ENCODE measurements around the gene EDIL3. TPM values are rescaled to one million over a fixed set of nuclear protein-coding genes. Genes with fewer than 3 reads are reported as not detected.
"Not testable (repeated sequence)": the region's sequence is repeated elsewhere in the genome, so short reads cannot be mapped to it uniquely, and the experiment has no call there.

Gene EDIL3
- total and polyA plus RNA-seq, 5 donors from 2014 or later = not detected

DNA sequence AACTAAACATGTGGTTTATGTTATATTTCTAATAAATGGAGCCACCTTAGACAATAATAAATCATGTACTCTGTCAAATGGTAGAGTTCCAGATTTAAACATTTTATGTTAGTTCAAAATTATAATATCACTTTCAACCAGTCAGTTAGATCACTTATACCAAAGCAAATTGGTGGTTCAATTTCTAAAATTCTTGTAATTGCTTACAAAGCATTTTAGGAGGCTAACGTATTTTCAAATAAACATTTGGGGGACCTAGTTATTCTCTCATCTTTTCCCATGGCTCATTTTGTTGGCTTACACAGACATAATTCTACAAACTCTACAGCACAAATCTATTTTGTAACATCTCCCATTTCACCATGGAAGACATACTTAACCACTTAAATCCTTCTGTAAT, 39.9 kb downstream of the EDIL3 start:
- ATAC-seq (ENCODE audit: low read depth in 2 of 2) (no peak), DNase-seq (no peak)
- Mint-ChIP-seq H3K4me1 (no peaks in the 10 kb centered on the region), H3K27ac (no peak overlapping the region), H3K36me3 (no peaks in the 10 kb centered on the region), H3K27me3 (no peaks in the 10 kb centered on the region), H3K9me3 (peaks cover 0 to 7% (median 1%) of the 10 kb centered on the region in 7 donors), H3K4me3 (no peak overlapping the region)
- H3K36me3 ChIP-seq (ENCODE audit: control insufficient read depth, insufficient read depth, low read length) = no peaks in the 10 kb centered on the region
- H3K27me3 ChIP-seq (ENCODE audit: control insufficient read depth, insufficient read depth, low read length) = no peaks in the 10 kb centered on the region
- no peaks in the 10 kb centered on the region for H3K9me3 ChIP-seq (ENCODE audit: control insufficient read depth in 2 of 2, low read length in 2 of 2)
- no peak overlapping the region for H3K27ac ChIP-seq (ENCODE audit: insufficient read depth, low read length, poor library complexity, severe bottlenecking)
- H3K4me3 ChIP-seq (ENCODE audit: low read depth, low read length) = no peak overlapping the region
- H3K4me1 ChIP-seq (ENCODE audit: control insufficient read depth, insufficient read depth, low read length, poor library complexity, severe bottlenecking) = no peaks in the 10 kb centered on the region

DNA sequence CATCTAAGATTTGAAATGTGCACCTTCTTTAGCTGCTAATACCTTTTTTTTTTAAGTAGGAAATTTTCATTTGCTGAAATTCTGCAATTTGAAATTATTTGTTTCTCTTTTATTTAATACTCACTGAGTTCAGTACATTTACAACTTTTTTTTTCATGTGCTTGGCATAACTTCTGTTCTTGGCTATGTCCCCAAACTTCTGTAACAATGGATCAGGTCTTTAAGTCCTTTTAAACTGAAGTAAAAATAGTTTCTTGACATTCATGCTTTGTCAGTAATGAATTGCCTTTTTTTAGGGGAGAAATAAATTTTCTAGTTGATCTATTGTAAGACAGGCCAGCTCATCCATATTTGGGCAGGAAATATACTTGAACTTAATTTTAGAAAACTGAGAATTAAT, 41.5 kb downstream of the EDIL3 start:
- Mint-ChIP-seq H3K27ac (no peak overlapping the region), H3K4me3 (no peak overlapping the region), H3K9me3 (peaks cover 0 to 6% (median 1%) of the 10 kb centered on the region in 7 donors), H3K4me1 (no peaks in the 10 kb centered on the region), H3K36me3 (no peaks in the 10 kb centered on the region), H3K27me3 (no peaks in the 10 kb centered on the region)
- Histone ChIP-seq H3K36me3 (ENCODE audit: control insufficient read depth, insufficient read depth, low read length) (no peaks in the 10 kb centered on the region), H3K27me3 (ENCODE audit: control insufficient read depth, insufficient read depth, low read length) (no peaks in the 10 kb centered on the region), H3K4me3 (ENCODE audit: low read depth, low read length) (no peak overlapping the region), H3K4me1 (ENCODE audit: control insufficient read depth, insufficient read depth, low read length, poor library complexity, severe bottlenecking) (no peaks in the 10 kb centered on the region), H3K9me3 (ENCODE audit: control insufficient read depth in 2 of 2, low read length in 2 of 2) (no peaks in the 10 kb centered on the region), H3K27ac (ENCODE audit: insufficient read depth, low read length, poor library complexity, severe bottlenecking) (no peak overlapping the region)
- DNase-seq (no peak), ATAC-seq (ENCODE audit: low read depth in 2 of 2) (no peak)

DNA sequence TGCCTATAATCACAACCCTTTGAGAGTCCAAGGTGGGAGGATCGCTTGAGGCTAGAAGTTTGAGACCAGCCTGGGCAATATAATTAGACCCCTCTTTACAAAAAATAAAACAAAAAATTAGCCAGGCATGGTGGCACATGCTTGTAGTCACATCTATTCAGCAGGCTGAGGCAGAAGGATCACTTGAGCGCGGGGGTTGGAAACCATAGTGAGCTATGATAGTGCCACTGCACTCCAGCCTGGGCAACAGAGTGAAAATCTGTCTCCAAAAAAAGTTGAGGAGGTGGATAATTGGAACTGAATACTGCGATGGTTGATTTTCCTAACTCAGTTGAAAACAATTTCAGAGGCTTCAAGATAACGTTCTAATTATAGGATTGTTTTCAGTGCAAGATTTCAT, 52.6 kb downstream of the EDIL3 start:
- H3K4me3 Mint-ChIP-seq = no peak overlapping the region
- H3K9me3 ChIP-seq (ENCODE audit: control insufficient read depth in 2 of 2, low read length in 2 of 2) = peaks cover 0 to 3% of the 10 kb centered on the region in 2 experiments
- no peaks in the 10 kb centered on the region for H3K36me3 ChIP-seq (ENCODE audit: control insufficient read depth, insufficient read depth, low read length)
- peaks cover 0 to 2% (median 0%) of the 10 kb centered on the region in 4 donors for H3K4me1 Mint-ChIP-seq
- H3K4me1 ChIP-seq (ENCODE audit: control insufficient read depth, insufficient read depth, low read length, poor library complexity, severe bottlenecking) = no peaks in the 10 kb centered on the region
- ATAC-seq (ENCODE audit: low read depth in 2 of 2) (no peak), DNase-seq (no peak)
- H3K27ac Mint-ChIP-seq = no peak overlapping the region
- no peaks in the 10 kb centered on the region for H3K27me3 Mint-ChIP-seq
- no peak overlapping the region for H3K27ac ChIP-seq (ENCODE audit: insufficient read depth, low read length, poor library complexity, severe bottlenecking)
- H3K9me3 Mint-ChIP-seq = peaks cover 1 to 13% (median 3%) of the 10 kb centered on the region in 7 donors
- H3K27me3 ChIP-seq (ENCODE audit: control insufficient read depth, insufficient read depth, low read length) = no peaks in the 10 kb centered on the region
- no peaks in the 10 kb centered on the region for H3K36me3 Mint-ChIP-seq
- H3K4me3 ChIP-seq (ENCODE audit: low read depth, low read length) = no peak overlapping the region

DNA sequence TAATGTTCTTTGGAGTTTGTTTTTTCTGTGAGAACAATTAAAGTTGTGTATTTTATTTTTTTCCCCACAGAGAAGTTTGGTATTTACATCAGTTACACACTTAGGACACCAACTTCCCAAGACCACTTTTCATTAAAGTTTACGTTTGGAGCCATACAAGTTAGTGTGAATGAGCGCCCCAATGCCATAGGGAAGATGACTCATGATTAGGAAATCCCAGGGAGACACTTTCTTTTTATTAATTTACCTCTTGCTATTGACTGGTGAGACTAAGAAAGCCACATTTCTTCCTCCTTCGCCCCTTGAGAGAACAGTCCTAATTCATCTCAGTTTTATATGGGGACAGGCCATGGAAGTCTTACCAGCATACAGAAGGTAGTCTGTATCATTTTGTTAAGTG, 57.1 kb downstream of the EDIL3 start:
- H3K9me3 ChIP-seq (ENCODE audit: control insufficient read depth in 2 of 2, low read length in 2 of 2) = peaks cover 0 to 3% of the 10 kb centered on the region in 2 experiments

DNA sequence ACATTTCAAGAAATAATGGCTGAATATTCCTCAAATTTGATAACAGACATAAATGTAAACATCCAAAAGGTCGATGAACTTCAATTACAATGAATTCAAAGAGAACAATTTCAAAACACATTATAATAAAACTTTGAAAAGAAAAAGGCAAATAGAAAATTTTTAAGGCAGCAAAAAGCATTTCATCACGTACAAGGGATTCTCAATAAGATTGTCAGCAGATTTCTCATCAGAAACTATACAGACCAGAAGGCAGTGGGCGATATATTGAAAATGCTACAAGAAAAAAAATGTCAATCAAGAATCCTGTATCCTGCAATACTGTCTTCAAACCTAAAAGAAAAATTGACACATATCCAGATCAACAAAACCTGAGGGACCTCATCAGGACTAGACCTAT, 62.0 kb downstream of the EDIL3 start:
- no peaks in the 10 kb centered on the region for H3K4me1 ChIP-seq (ENCODE audit: control insufficient read depth, insufficient read depth, low read length, poor library complexity, severe bottlenecking)
- ATAC-seq (ENCODE audit: low read depth in 2 of 2) = no peak
- H3K27ac ChIP-seq (ENCODE audit: insufficient read depth, low read length, poor library complexity, severe bottlenecking) = no peak overlapping the region
- no peak overlapping the region for H3K4me3 ChIP-seq (ENCODE audit: low read depth, low read length)
- H3K36me3 ChIP-seq (ENCODE audit: control insufficient read depth, insufficient read depth, low read length) = no peaks in the 10 kb centered on the region
- H3K9me3 ChIP-seq (ENCODE audit: control insufficient read depth in 2 of 2, low read length in 2 of 2) = peaks cover 0 to 4% of the 10 kb centered on the region in 2 experiments
- Mint-ChIP-seq H3K27me3 (no peaks in the 10 kb centered on the region), H3K4me3 (no peak overlapping the region), H3K36me3 (no peaks in the 10 kb centered on the region), H3K9me3 (peaks cover 4 to 42% (median 7%) of the 10 kb centered on the region in 7 donors), H3K27ac (no peak overlapping the region), H3K4me1 (no peaks in the 10 kb centered on the region)
- no peaks in the 10 kb centered on the region for H3K27me3 ChIP-seq (ENCODE audit: control insufficient read depth, insufficient read depth, low read length)
- no peak for DNase-seq

More for the DNA sequence above, 57.1 kb downstream of the EDIL3 start:
- DNase-seq (no peak), ATAC-seq (ENCODE audit: low read depth in 2 of 2) (no peak)
- Histone ChIP-seq H3K4me3 (ENCODE audit: low read depth, low read length) (no peak overlapping the region), H3K36me3 (ENCODE audit: control insufficient read depth, insufficient read depth, low read length) (no peaks in the 10 kb centered on the region), H3K27me3 (ENCODE audit: control insufficient read depth, insufficient read depth, low read length) (no peaks in the 10 kb centered on the region), H3K4me1 (ENCODE audit: control insufficient read depth, insufficient read depth, low read length, poor library complexity, severe bottlenecking) (no peaks in the 10 kb centered on the region), H3K27ac (ENCODE audit: insufficient read depth, low read length, poor library complexity, severe bottlenecking) (no peak overlapping the region)
- H3K27me3 Mint-ChIP-seq = no peaks in the 10 kb centered on the region
- no peaks in the 10 kb centered on the region for H3K36me3 Mint-ChIP-seq
- H3K27ac Mint-ChIP-seq = no peak overlapping the region
- no peaks in the 10 kb centered on the region for H3K4me1 Mint-ChIP-seq
- no peak overlapping the region for H3K4me3 Mint-ChIP-seq
- H3K9me3 Mint-ChIP-seq = peaks cover 0 to 13% (median 2%) of the 10 kb centered on the region in 7 donors

DNA sequence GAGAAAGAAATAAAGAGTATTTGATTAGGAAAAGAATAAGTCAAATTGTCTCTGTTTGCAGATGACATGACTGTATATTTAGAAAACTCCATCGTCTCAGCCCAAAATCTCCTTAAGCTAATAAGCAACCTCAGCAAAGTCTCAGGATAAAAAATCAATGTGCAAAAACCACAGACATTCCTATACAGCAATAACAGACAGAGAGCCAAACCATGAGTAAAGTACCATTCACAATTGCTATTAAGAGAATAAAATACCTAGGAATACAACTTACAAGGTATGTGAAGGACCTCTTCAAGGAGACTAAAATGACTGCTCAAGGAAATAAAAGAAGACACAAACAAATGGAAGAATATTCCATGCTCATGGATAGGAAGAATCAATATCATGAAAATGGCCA, 66.9 kb downstream of the EDIL3 start:
- not testable (repeated sequence) for H3K4me1 Mint-ChIP-seq; H3K9me3 ChIP-seq (ENCODE audit: control insufficient read depth in 2 of 2, low read length in 2 of 2); H3K27ac Mint-ChIP-seq; H3K36me3 ChIP-seq (ENCODE audit: control insufficient read depth, insufficient read depth, low read length); H3K27me3 Mint-ChIP-seq; DNase-seq; ATAC-seq (ENCODE audit: low read depth in 2 of 2); H3K4me3 ChIP-seq (ENCODE audit: low read depth, low read length); H3K27me3 ChIP-seq (ENCODE audit: control insufficient read depth, insufficient read depth, low read length); H3K4me1 ChIP-seq (ENCODE audit: control insufficient read depth, insufficient read depth, low read length, poor library complexity, severe bottlenecking); H3K36me3 Mint-ChIP-seq; H3K4me3 Mint-ChIP-seq; H3K27ac ChIP-seq (ENCODE audit: insufficient read depth, low read length, poor library complexity, severe bottlenecking)
- H3K9me3 Mint-ChIP-seq = peaks cover 3 to 38% (median 8%) of the 10 kb centered on the region in 7 donors

DNA sequence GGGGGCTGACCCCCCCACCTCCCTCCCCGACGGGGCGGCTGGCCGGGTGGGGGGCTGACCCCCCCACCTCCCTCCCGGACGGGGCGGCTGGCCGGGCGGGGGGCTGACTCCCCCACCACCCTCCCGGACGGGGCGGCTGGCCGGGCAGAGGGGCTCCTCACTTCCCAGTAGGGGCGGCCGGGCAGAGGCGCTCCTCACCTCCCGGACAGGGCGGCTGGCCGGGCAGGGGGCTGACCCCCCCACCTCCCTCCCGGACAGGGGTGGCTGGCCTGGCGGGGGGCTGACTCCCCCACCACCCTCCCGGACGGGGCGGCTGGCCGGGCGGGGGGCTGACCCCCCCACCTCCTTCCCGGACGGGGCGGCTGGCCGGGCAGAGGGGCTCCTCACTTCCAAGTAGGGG, 72.4 kb downstream of the EDIL3 start:
- H3K9me3 Mint-ChIP-seq; H3K4me1 Mint-ChIP-seq; ATAC-seq (ENCODE audit: low read depth in 2 of 2); H3K9me3 ChIP-seq (ENCODE audit: control insufficient read depth in 2 of 2, low read length in 2 of 2); H3K27ac Mint-ChIP-seq; DNase-seq; H3K4me1 ChIP-seq (ENCODE audit: control insufficient read depth, insufficient read depth, low read length, poor library complexity, severe bottlenecking); H3K27me3 ChIP-seq (ENCODE audit: control insufficient read depth, insufficient read depth, low read length); H3K27me3 Mint-ChIP-seq; H3K4me3 Mint-ChIP-seq; H3K4me3 ChIP-seq (ENCODE audit: low read depth, low read length); H3K27ac ChIP-seq (ENCODE audit: insufficient read depth, low read length, poor library complexity, severe bottlenecking); H3K36me3 ChIP-seq (ENCODE audit: control insufficient read depth, insufficient read depth, low read length); H3K36me3 Mint-ChIP-seq: not testable (repeated sequence)

DNA sequence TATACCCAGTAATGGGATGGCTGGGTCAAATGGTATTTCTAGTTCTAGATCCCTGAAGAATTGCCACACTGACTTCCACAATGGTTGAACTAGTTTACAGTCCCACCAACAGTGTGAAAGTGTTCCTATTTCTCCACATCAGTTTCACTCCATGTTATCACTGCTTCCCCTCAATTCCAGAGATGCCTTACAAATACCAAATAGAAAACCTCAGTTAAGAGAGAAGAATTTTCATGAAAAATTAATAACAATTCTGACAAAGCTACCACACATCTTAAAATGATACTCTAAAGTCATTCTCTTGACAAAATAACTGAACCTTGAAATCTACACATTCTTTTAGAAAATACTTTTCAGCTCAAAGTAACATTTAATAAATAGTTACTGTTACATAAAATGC, 74.8 kb downstream of the EDIL3 start:
- not testable (repeated sequence) for H3K4me1 ChIP-seq (ENCODE audit: control insufficient read depth, insufficient read depth, low read length, poor library complexity, severe bottlenecking); H3K4me1 Mint-ChIP-seq; H3K9me3 Mint-ChIP-seq; ATAC-seq (ENCODE audit: low read depth in 2 of 2); H3K36me3 ChIP-seq (ENCODE audit: control insufficient read depth, insufficient read depth, low read length); DNase-seq; H3K9me3 ChIP-seq (ENCODE audit: control insufficient read depth in 2 of 2, low read length in 2 of 2); H3K4me3 Mint-ChIP-seq; H3K27me3 Mint-ChIP-seq; H3K36me3 Mint-ChIP-seq; H3K27ac ChIP-seq (ENCODE audit: insufficient read depth, low read length, poor library complexity, severe bottlenecking); H3K4me3 ChIP-seq (ENCODE audit: low read depth, low read length); H3K27me3 ChIP-seq (ENCODE audit: control insufficient read depth, insufficient read depth, low read length); H3K27ac Mint-ChIP-seq

Measured in CD4-positive, CD25-positive, alpha-beta regulatory T cell (primary cell).